Tibial artery (tissue), 4 donors: Measurements from ENCODE around the gene NTN1.

Experiments used
- DNase-seq, 2 donors: peaks; one replicate each; pipeline ENCODE4 v3.0.0-alpha.2; 2019
- H3K27ac ChIP-seq, 2 donors: fragments of 200-600 bp; sonication (generic) in 1 of 2; 1 replicate in 1 of 2; 2 replicates in 1 of 2; pipeline ENCODE4 v1.5.1; 2018 to 2019; ENCODE audit warnings: mild to moderate bottlenecking in 1 of 2
- H3K27me3 ChIP-seq, 2 donors: fragments of 200-600 bp; sonication (generic) in 1 of 2; one replicate each; pipeline versions ENCODE4 v1.5.1 to v1.6.0; 2016 to 2019
- H3K36me3 ChIP-seq, 3 donors: fragments of 200-600 bp; sonication (generic) in 2 of 3; one replicate each; pipeline ENCODE4 v1.5.1; 2016 to 2019; ENCODE audit warnings: mild to moderate bottlenecking in 2 of 3
- H3K4me1 ChIP-seq, 4 donors: fragments of 200-600 bp; sonication (generic) in 2 of 4; 1 replicate in 3 of 4; 2 replicates in 1 of 4; pipeline ENCODE4 v1.5.1; 2016 to 2019
- H3K4me3 ChIP-seq, 2 donors: fragments of 200-600 bp; sonication (generic) in 1 of 2; 1 replicate in 1 of 2; 2 replicates in 1 of 2; pipeline ENCODE4 v1.5.1; 2018 to 2019; ENCODE audit warnings: mild to moderate bottlenecking in 2 of 2
- H3K9me3 ChIP-seq, 3 donors: fragments of 200-600 bp; sonication (generic) in 1 of 3; one replicate each; pipeline ENCODE4 v1.5.1; 2016 to 2019
- CTCF ChIP-seq, 2 experiments: fragments of 200-600 bp in 1 of 2; fragments of 450-650 bp in 1 of 2; IDR thresholded peaks; one replicate each; pipeline ENCODE4 v1.5.1; 2017 to 2019; ENCODE audit warnings: antibody characterized with exemption in 2 of 2, mild to moderate bottlenecking in 1 of 2, moderate library complexity in 1 of 2
- intact Hi-C: fragments of 100-400 bp; cut with DNase I; formaldehyde crosslinking; loops from one replicate; pipeline ENCODE4 v1.15.0; 2023; ENCODE audit warnings: low total_unique reads

The NTN1 gene

GRCh38 chr17:9050801-9051401 is 29.6 kb downstream of the NTN1 start:
- intact Hi-C loops: no loop called here
- no peak for DNase-seq
- Histone ChIP-seq H3K4me1 (peaks cover 0 to 11% (median 4%) of the 10 kb centered on the region in 4 donors), H3K9me3 (peaks cover 0 to 12% (median 0%) of the 10 kb centered on the region in 3 donors), H3K4me3 (no peak overlapping the region), H3K27ac (no peak overlapping the region), H3K36me3 (peaks cover 0 to 3% (median 0%) of the 10 kb centered on the region in 3 donors), H3K27me3 (no peaks in the 10 kb centered on the region)
- TF ChIP-seq CTCF (IDR thresholded peaks at IDR 0.05): no peak

GRCh38 chr17:9051561-9051960 is 30.3 kb downstream of the NTN1 start:
- no peak for TF ChIP-seq CTCF (IDR thresholded peaks at IDR 0.05)
- Histone ChIP-seq H3K36me3 (peaks cover 0 to 3% (median 0%) of the 10 kb centered on the region in 3 donors), H3K4me1 (peaks cover 0 to 13% (median 4%) of the 10 kb centered on the region in 4 donors), H3K27ac (no peak overlapping the region), H3K9me3 (peaks cover 0 to 12% (median 0%) of the 10 kb centered on the region in 3 donors), H3K27me3 (no peaks in the 10 kb centered on the region), H3K4me3 (no peak overlapping the region)
- intact Hi-C loops: no loop called here
- DNase-seq: no peak

GRCh38 chr17:9052921-9053320 is 31.6 kb downstream of the NTN1 start:
- Histone ChIP-seq H3K4me3 (no peak overlapping the region), H3K9me3 (peaks cover 0 to 7% (median 0%) of the 10 kb centered on the region in 3 donors), H3K27me3 (no peaks in the 10 kb centered on the region), H3K27ac (no peak overlapping the region), H3K36me3 (peaks cover 0 to 3% (median 0%) of the 10 kb centered on the region in 3 donors), H3K4me1 (peaks cover 0 to 24% (median 4%) of the 10 kb centered on the region in 4 donors)
- TF ChIP-seq CTCF (IDR thresholded peaks at IDR 0.05): no peak
- intact Hi-C loops: no loop called here
- no peak for DNase-seq

- DNase-seq: no peak
- TF ChIP-seq CTCF (IDR thresholded peaks at IDR 0.05): no peak
- H3K4me1 ChIP-seq: peaks cover 0 to 24% (median 4%) of the 10 kb centered on the region in 4 donors
- H3K4me3 ChIP-seq: no peak overlapping the region
- H3K27ac ChIP-seq: no peak overlapping the region
- peaks cover 0 to 3% (median 0%) of the 10 kb centered on the region in 3 donors for H3K36me3 ChIP-seq
- H3K27me3 ChIP-seq: no peaks in the 10 kb centered on the region
- intact Hi-C loops: no loop called here
- H3K9me3 ChIP-seq: peaks cover 0 to 2% (median 0%) of the 10 kb centered on the region in 3 donors
Observed at GRCh38 chr17:9053406-9053805, 32.1 kb downstream of the NTN1 start.

- TF ChIP-seq CTCF (IDR thresholded peaks at IDR 0.05): no peak
Observed at GRCh38 chr17:9054126-9054975, 33.0 kb downstream of the NTN1 start.

More at GRCh38 chr17:9054126-9054975, 33.0 kb downstream of the NTN1 start:
- H3K4me3 ChIP-seq: no peak overlapping the region
- DNase-seq: no peak
- intact Hi-C loops: no loop called here
- H3K27me3 ChIP-seq: no peaks in the 10 kb centered on the region
- peaks cover 0 to 24% (median 4%) of the 10 kb centered on the region in 4 donors for H3K4me1 ChIP-seq
- H3K36me3 ChIP-seq: peaks cover 0 to 3% (median 0%) of the 10 kb centered on the region in 3 donors
- no peak overlapping the region for H3K27ac ChIP-seq
- no peaks in the 10 kb centered on the region for H3K9me3 ChIP-seq
